H1 (cell line): Measurements from ENCODE around the gene SNHG17. TPM values are rescaled to one million over a fixed set of nuclear protein-coding genes. Genes with fewer than 3 reads are reported as not detected.

Source experiments
- CTCF ChIA-PET: fragments of 300-600 bp; sonication (Branson Sonifier 250); formaldehyde crosslinking; loops from one replicate; lab custom pipeline; 2021; ENCODE audit not compliant: partially characterized antibody; lab: Charles Lee
- POLR2A ChIA-PET: fragments of 300-600 bp; sonication (Branson Sonifier 250); formaldehyde crosslinking; loops from one replicate; lab custom pipeline; 2021; ENCODE audit warnings: inconsistent platforms; ENCODE audit not compliant: partially characterized antibody; lab: Charles Lee
- DNase-seq, 2 experiments: peaks; one replicate each; pipeline versions ENCODE4 v3.0.0 to v3.0.0-alpha.2; 2010 to 2022; ENCODE audit warnings: low spot score in 2 of 2, low read depth in 1 of 2, mixed read lengths in 1 of 2
- FAIRE-seq: peaks from 2 replicates; lab custom pipeline; 2011; peaks lifted over from hg19 to GRCh38; lab: Jason Lieb, UNC
- H2AFZ ChIP-seq: 2 replicates; pipeline ENCODE4 v1.8.1; 2012; ENCODE audit warnings: low read length, inconsistent platforms
- H2AK5ac ChIP-seq: 2 replicates; pipeline ENCODE4 v1.6.1; 2013; ENCODE audit warnings: low read depth, low read length
- H2BK120ac ChIP-seq: replicated peaks from 2 replicates; pipeline ENCODE3; 2013; ENCODE audit warnings: low read depth, low read length, inconsistent platforms
- H2BK12ac ChIP-seq: 2 replicates; pipeline ENCODE4 v1.6.1; 2013; ENCODE audit warnings: low read depth, low read length
- H2BK15ac ChIP-seq: 2 replicates; pipeline ENCODE4 v1.6.1; 2013; ENCODE audit warnings: low read length
- H2BK20ac ChIP-seq: 2 replicates; pipeline ENCODE4 v1.6.1; 2013; ENCODE audit warnings: low read length
- H2BK5ac ChIP-seq: 2 replicates; pipeline ENCODE4 v1.6.1; 2013; ENCODE audit warnings: low read depth, low read length
- H3K14ac ChIP-seq: 2 replicates; pipeline ENCODE4 v1.6.1; 2013; ENCODE audit warnings: inconsistent platforms; ENCODE audit not compliant: insufficient read length
- H3K18ac ChIP-seq: 2 replicates; pipeline ENCODE4 v1.6.1; 2013; ENCODE audit warnings: low read length; ENCODE audit errors: extremely low read depth
- H3K23ac ChIP-seq: 2 replicates; pipeline ENCODE4 v1.6.1; 2013; ENCODE audit warnings: inconsistent platforms; ENCODE audit not compliant: insufficient read length
- H3K23me2 ChIP-seq: 2 replicates; pipeline ENCODE4 v1.6.1; 2013; ENCODE audit warnings: low read depth, low read length
- H3K27ac ChIP-seq: 2 replicates; pipeline ENCODE4 v1.6.1; 2011; ENCODE audit warnings: low read depth, low read length, inconsistent platforms
- H3K27me3 ChIP-seq, 4 experiments: replicated peaks in 1 of 4; 1 replicate in 1 of 4; 2 replicates in 3 of 4; pipeline versions ENCODE4 v1.6.1 to v1.8.1; 2011 to 2013; ENCODE audit warnings: low read length in 3 of 4, mild to moderate bottlenecking in 3 of 4, inconsistent platforms in 2 of 4, mixed read lengths in 2 of 4, moderate library complexity in 1 of 4; ENCODE audit not compliant: control insufficient read depth in 3 of 4, insufficient read depth in 3 of 4; ENCODE audit errors: extremely low read depth in 1 of 4
- H3K36me3 ChIP-seq, 4 experiments: 2 replicates each; pipeline versions ENCODE4 v1.6.1 to v1.8.1; 2011 to 2013; ENCODE audit warnings: mild to moderate bottlenecking in 4 of 4, low read length in 3 of 4, moderate library complexity in 2 of 4, control low read depth in 1 of 4, inconsistent platforms in 1 of 4; ENCODE audit not compliant: insufficient read depth in 4 of 4, control insufficient read depth in 2 of 4
- H3K4ac ChIP-seq: replicated peaks from 2 replicates; pipeline ENCODE3; 2013; ENCODE audit warnings: low read length, low read depth, mixed read lengths, inconsistent platforms; ENCODE audit not compliant: insufficient read length
- H3K4me1 ChIP-seq, 4 experiments: replicated peaks in 1 of 4; 1 replicate in 1 of 4; 2 replicates in 3 of 4; pipeline versions ENCODE4 v1.6.1 to v1.8.1; 2011 to 2013; ENCODE audit warnings: low read length in 3 of 4, inconsistent platforms in 2 of 4, mixed read lengths in 1 of 4; ENCODE audit not compliant: insufficient read depth in 4 of 4, control insufficient read depth in 3 of 4
- H3K4me2 ChIP-seq, 2 experiments: 2 replicates each; pipeline versions ENCODE4 v1.6.1 to v1.8.1; 2011 to 2013; ENCODE audit warnings: low read depth in 2 of 2, low read length in 2 of 2, control low read depth in 1 of 2, inconsistent platforms in 1 of 2, mild to moderate bottlenecking in 1 of 2; ENCODE audit not compliant: insufficient read depth in 1 of 2
- H3K4me3 ChIP-seq, 4 experiments: fragments of 200-600, 300-600 bp in 1 of 4; sonication (generic), shearing (Covaris generic), sonication (Bioruptor Twin) in 1 of 4; 2 replicates each; pipeline versions ENCODE4 v1.5.1 to v1.8.1; 2011 to 2016; ENCODE audit warnings: low read length in 4 of 4, low read depth in 3 of 4, control low read depth in 2 of 4, inconsistent platforms in 2 of 4, mild to moderate bottlenecking in 2 of 4, mixed read lengths in 1 of 4, moderate library complexity in 1 of 4; ENCODE audit not compliant: insufficient read depth in 2 of 4; ENCODE audit errors: extremely low read depth in 1 of 4
- H3K56ac ChIP-seq: replicated peaks from 2 replicates; pipeline ENCODE3; 2013; ENCODE audit warnings: low read depth, mild to moderate bottlenecking, mixed read lengths, low read length, inconsistent platforms; ENCODE audit not compliant: insufficient read length
- H3K79me1 ChIP-seq: 2 replicates; pipeline ENCODE4 v1.6.1; 2013; ENCODE audit warnings: low read depth, low read length, control low read depth
- H3K79me2 ChIP-seq, 2 experiments: 2 replicates each; pipeline versions ENCODE4 v1.6.1 to v1.8.1; 2012 to 2013; ENCODE audit warnings: low read length in 2 of 2, mild to moderate bottlenecking in 2 of 2, inconsistent platforms in 1 of 2; ENCODE audit not compliant: insufficient read depth in 2 of 2, control insufficient read depth in 1 of 2
- H3K9ac ChIP-seq, 4 experiments: replicated peaks in 1 of 4; 1 replicate in 1 of 4; 2 replicates in 3 of 4; pipeline versions ENCODE4 v1.6.1 to v1.8.1; 2011 to 2013; ENCODE audit warnings: low read depth in 3 of 4, low read length in 3 of 4, control low read depth in 2 of 4, mild to moderate bottlenecking in 2 of 4, moderate library complexity in 2 of 4, inconsistent platforms in 1 of 4; ENCODE audit errors: extremely low read depth in 1 of 4
- H3K9me3 ChIP-seq, 2 experiments: 2 replicates each; pipeline versions ENCODE4 v1.6.1 to v1.8.1; 2012 to 2013; ENCODE audit warnings: mild to moderate bottlenecking in 2 of 2, moderate library complexity in 2 of 2, control low read depth in 1 of 2, inconsistent platforms in 1 of 2, low read depth in 1 of 2, low read length in 1 of 2, mixed read lengths in 1 of 2; ENCODE audit not compliant: insufficient read depth in 2 of 2
- H4K20me1 ChIP-seq, 2 experiments: replicated peaks in 1 of 2; 2 replicates each; pipeline versions ENCODE3 to v1.8.1; 2011 to 2013; ENCODE audit warnings: inconsistent platforms in 2 of 2, low read length in 2 of 2, mild to moderate bottlenecking in 1 of 2; ENCODE audit not compliant: insufficient read depth in 2 of 2, control insufficient read depth in 1 of 2
- H4K5ac ChIP-seq: 2 replicates; pipeline ENCODE4 v1.6.1; 2013; ENCODE audit warnings: low read length, low read depth, mixed read lengths, inconsistent platforms; ENCODE audit not compliant: insufficient read length
- H4K8ac ChIP-seq: 2 replicates; pipeline ENCODE4 v1.8.0; 2013; ENCODE audit warnings: mild to moderate bottlenecking, moderate library complexity, low read length, inconsistent platforms; ENCODE audit not compliant: insufficient read depth; ENCODE audit errors: extremely low read depth
- H4K91ac ChIP-seq: replicated peaks from 2 replicates; pipeline ENCODE3; 2013; ENCODE audit warnings: low read length, mixed read lengths, inconsistent platforms; ENCODE audit not compliant: insufficient read length
- RAD21 ChIP-seq, 2 experiments: IDR thresholded peaks in 1 of 2; conservative IDR thresholded peaks in 1 of 2; 2 replicates each; pipeline ENCODE4 v1.6.1; 2011; ENCODE audit warnings: low read depth in 2 of 2, low read length in 2 of 2, improper control_type of control experiment in 1 of 2, inconsistent platforms in 1 of 2, mild to moderate bottlenecking in 1 of 2, moderate library complexity in 1 of 2
- TCF12 ChIP-seq: IDR thresholded peaks from 2 replicates; pipeline ENCODE4 v1.6.1; 2011; ENCODE audit warnings: low read depth, mild to moderate bottlenecking, low read length
- WGBS, 2 experiments: shearing (Covaris generic) in 1 of 2; methylation state at CpG; one replicate each; pipeline versions ENCODE4 v1.1.6 to v1.1.7; 2013 to 2015; ENCODE audit warnings: low lambda C conversion rate in 2 of 2, mixed read lengths in 2 of 2, inconsistent platforms in 1 of 2, low coverage in 1 of 2, missing lambda C conversion rate in 1 of 2; ENCODE audit not compliant: insufficient replicate concordance in 2 of 2, insufficient coverage in 1 of 2, insufficient read length in 1 of 2; ENCODE audit errors: extremely low coverage in 1 of 2, missing lambda C conversion rate in 1 of 2; 5-methylcytosine and 5-hydroxymethylcytosine counted together
- polyA plus RNA-seq, 7 experiments: library from polyadenylated mRNA; depleted of rRNA in 3 of 7; stranded (reverse) in 5 of 7; unstranded in 2 of 7; fragments of >200 nt in 5 of 7; fragments of 200-250 nt in 2 of 7; gene quantifications; 1 replicate in 5 of 7; 2 replicates in 1 of 7; 4 replicates in 1 of 7; pipeline versions ENCODE4 v1.2.1 to v1.2.3, GENCODE V29; 2011 to 2013; ENCODE audit warnings: missing spikeins in 2 of 7, mixed read lengths in 2 of 7
- total RNA-seq: library from RNA; stranded (reverse); fragmentation: NEBNext Ultra II Directional; extraction: Animal tissue kit (Norgen Biotek cat#: 25700); gene quantifications from 2 replicates; pipeline ENCODE4 v1.2.1, GENCODE V29; 2021

The SNHG17 gene
- total and polyA plus RNA-seq, 2 of the 8 experiments (the other 6 are each of a cell fraction or from before 2014, with no cell fraction given) = 59.4 to 59.8 TPM

GRCh38 chr20:38447931-38448675, 13.0 kb upstream of the SNHG17 start:
- Histone ChIP-seq H4K20me1 (no peaks in the 10 kb centered on the region), H2BK20ac (no peak overlapping the region), H3K23ac (no peak overlapping the region), H3K79me2 (no peaks in the 10 kb centered on the region), H3K36me3 (peaks cover 0 to 15% (median 6%) of the 10 kb centered on the region in 4 experiments; a peak in 4 of 8 replicates), H3K56ac (no peak overlapping the region), H3K18ac (no peak overlapping the region), H2AFZ (no peak overlapping the region), H2BK5ac (no peak overlapping the region; the same call in none of the 2 replicates), H3K79me1 (peaks cover 3% of the 10 kb centered on the region; the same call in 1 of the 2 replicates), H3K27ac (no peak overlapping the region), H3K4me3 (no peak overlapping the region), H3K4me2 (peak overlapping the region; percentile 54 to 93; a peak in 2 of 4 replicates), H3K4me1 (peaks cover 0 to 5% (median 4%) of the 10 kb centered on the region in 4 experiments; a peak in 3 of 7 replicates), H2BK120ac (no peak overlapping the region), H3K9me3 (no peaks in the 10 kb centered on the region), H2BK15ac (no peak overlapping the region), H3K27me3 (no peaks in the 10 kb centered on the region; a peak in 2 of 7 replicates), H3K14ac (no peak overlapping the region), H2BK12ac (no peak overlapping the region), H2AK5ac (no peak overlapping the region), H4K5ac (no peak overlapping the region), H3K23me2 (no peaks in the 10 kb centered on the region; the same call in 1 of the 2 replicates), H4K8ac (no peak overlapping the region), H4K91ac (no peak overlapping the region)
- FAIRE-seq (no peak), DNase-seq (no peak)
- WGBS, 2 experiments = 92% methylated on average over 10 of the region's 10 CpGs; no CpG with 5 or more reads in 1 of the 2 experiments
- POLR2A ChIA-PET = interaction anchor here (1.1 to 15.7 kb wide), 7 partner anchors 9 to 24 kb away, joined by 3 to 285 read pairs (median 6); partner anchors contain the start of genes RALGAPB and SNHG17
- no peak for TF ChIP-seq TCF12
- TF ChIP-seq RAD21 (IDR thresholded peaks at IDR 0.05 in 1 of 2, conservative IDR thresholded peaks at IDR 0.05 in 1 of 2; ENCODE audit: low read depth in 2 of 2, low read length in 2 of 2) = no peak
- TF ChIP-seq, all 59 proteins: peak for 0
- peak overlapping the region in 1 of 4 experiments; percentile 34; a peak in 1 of 7 replicates for H3K9ac ChIP-seq
- CTCF ChIA-PET = interaction anchor here (0.6 to 5.9 kb wide), 14 partner anchors 10 to 1253 kb away, joined by 3 to 85 read pairs (median 4); partner anchors contain the start of genes RALGAPB and SNHG17
- H3K4ac ChIP-seq = no peak overlapping the region
